ENCODE measurements around the gene ASCC1.
"Not testable (repeated sequence)": the region's sequence is repeated elsewhere in the genome, so short reads cannot be mapped to it uniquely, and the experiment has no call there.

Gene ASCC1

GRCh38 chr10:72219235-72219814 lies 3.2 kb upstream of the ASCC1 start:
- DNase-seq, result no peak

- DNase-seq, result no peak
Observed at GRCh38 chr10:72218726-72219125, 2.6 kb upstream of the ASCC1 start.

DNA sequence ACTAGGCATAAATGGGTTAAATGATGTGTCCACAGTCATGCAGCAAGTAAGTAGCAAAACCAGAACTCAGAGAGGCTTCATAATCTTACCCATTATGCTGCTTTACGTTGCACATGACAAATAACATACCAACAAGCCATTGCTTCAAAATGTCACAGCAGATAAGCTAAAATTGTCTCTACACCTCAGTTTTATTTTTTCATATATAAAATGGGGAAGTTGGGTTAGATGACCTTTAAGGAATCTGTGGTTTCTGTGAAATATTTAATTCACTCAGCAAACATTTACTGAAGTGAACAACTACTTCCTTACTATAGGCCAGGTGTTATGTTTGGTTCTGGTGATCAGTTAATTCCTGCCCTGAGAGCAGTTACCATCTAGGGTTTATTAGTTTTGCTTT lies 2.2 kb upstream of the ASCC1 start:
- no peak for DNase-seq

- not testable (repeated sequence) for DNase-seq
Observed at GRCh38 chr10:72211832-72212231, 4.2 kb downstream of the ASCC1 start.

DNA sequence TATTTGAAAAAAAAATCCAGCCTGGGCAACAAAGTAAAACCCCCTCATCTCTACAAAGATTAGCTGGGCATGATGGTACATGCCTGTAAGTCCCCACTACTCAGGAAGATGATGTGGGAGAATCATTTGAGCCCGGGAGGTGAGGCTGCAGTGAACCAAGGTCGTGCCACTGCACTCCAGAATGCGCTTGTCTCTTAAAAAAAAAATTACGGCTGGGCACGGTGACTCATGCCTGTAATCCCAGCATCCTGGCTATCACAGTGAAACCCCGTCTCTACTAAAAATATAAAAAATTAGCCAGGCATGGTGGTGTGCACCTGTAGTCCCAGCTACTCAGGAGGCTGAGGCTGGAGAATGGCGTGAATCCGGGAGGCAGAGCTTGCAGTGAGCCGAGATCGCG lies 4.7 kb downstream of the ASCC1 start:
- DNase-seq, result not testable (repeated sequence)

- DNase-seq, result not testable (repeated sequence)
Observed at GRCh38 chr10:72208526-72208925, 7.5 kb downstream of the ASCC1 start.

- DNase-seq, result no peak
Observed at GRCh38 chr10:72206511-72207229, 9.4 kb downstream of the ASCC1 start.

- no peak for DNase-seq
Observed at GRCh38 chr10:72204724-72205123, 11.4 kb downstream of the ASCC1 start.

GRCh38 chr10:72204296-72204695 lies 11.8 kb downstream of the ASCC1 start:
- no peak for DNase-seq

DNA sequence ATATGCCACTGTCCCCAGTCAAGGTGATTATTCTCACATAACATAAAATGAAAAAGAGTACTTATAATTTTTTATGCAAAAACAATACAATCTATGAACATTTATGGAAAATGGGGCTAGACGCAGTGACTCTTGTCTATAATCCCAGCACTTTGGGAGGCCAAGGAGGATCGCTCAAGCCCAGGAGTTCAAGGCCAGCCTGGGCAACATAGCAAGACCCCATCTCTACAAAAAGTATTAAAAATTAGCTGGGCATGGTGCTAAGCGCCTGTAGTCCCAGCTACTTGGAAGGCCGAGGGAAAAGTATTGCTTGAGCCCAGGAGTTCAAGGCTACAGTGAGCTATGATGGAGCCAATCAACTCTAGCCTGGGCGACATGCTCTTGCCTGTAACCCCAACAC lies 14.8 kb downstream of the ASCC1 start:
- DNase-seq, result no peak

DNA sequence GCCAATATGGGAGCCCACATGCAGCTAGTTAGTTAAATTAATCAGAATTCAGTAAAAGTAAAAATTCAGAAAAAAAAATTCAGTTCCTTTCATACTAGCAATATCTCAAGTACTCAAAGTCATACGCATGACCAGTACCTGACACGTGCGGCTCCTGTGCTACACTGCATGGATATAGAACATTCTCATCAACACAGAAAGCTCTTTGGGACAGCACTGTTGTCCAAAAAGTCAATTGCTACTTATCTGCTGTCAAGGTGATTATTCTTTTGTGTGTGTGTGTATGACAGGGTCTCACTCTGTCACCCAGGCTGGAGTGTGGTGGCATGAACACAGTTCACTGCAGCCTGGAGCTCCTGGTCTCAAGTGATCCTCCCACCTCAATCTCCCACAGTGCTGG lies 15.2 kb downstream of the ASCC1 start:
- no peak for DNase-seq

DNA sequence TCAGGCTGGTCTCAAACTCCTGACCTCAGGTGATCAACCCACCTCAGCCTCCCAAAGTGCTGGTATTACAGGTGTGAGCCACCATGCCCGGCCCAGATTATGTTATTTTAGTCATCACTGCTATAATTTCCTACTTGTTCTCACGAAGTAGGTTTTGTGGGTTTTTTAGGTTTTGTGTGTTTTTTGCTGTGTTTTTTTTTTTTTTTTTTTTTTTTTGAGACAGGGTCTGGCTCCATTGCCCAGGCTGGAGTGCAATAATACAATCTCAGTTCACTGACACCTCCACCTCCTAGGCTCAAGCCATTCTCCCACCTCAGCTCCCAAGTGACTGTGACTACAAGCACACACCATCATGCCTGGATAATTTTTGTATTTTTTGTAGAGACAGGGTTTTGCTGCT lies 21.1 kb downstream of the ASCC1 start:
- no peak for DNase-seq

DNA sequence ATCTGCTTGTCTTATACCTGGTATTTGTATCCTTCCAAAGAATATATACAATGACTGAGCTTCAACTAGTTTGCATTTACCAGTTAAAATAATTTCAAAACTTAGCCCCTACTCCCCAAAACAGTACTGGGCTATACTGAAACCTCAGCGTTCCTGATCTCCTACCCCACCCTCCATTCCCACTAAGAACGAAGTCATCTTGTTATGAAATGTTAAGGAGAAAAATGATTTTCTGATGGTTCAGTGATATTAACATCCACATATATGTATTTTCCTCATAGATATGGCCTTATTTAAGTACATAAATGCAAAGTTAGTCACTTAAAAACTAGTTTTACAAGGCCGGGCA lies 29.1 kb downstream of the ASCC1 start:
- no peak for DNase-seq

GRCh38 chr10:72186258-72186981 lies 29.7 kb downstream of the ASCC1 start:
- DNase-seq, result no peak

GRCh38 chr10:72184156-72184555 lies 31.9 kb downstream of the ASCC1 start:
- no peak for DNase-seq

- no peak for DNase-seq
Observed at GRCh38 chr10:72177454-72177853, 38.6 kb downstream of the ASCC1 start.

DNA sequence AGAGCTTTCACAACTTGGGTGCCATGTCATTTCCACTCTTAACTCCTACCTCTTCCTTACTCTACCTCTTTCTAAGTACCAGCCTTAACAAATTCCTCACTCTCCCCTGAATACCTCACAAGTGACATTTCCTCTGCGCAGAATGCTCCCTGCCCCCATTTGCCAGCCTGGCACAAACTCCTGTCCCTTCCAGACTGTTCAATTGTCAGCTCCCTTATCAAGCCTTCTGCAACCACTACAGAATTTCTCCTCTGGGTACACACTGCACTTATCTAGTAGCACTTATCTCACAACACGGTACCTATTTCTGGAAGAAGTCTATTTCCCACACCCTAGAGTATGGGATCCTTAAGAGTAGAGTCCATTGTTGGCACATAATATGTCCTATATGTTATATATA lies 39.4 kb downstream of the ASCC1 start:
- DNase-seq, result no peak

DNA sequence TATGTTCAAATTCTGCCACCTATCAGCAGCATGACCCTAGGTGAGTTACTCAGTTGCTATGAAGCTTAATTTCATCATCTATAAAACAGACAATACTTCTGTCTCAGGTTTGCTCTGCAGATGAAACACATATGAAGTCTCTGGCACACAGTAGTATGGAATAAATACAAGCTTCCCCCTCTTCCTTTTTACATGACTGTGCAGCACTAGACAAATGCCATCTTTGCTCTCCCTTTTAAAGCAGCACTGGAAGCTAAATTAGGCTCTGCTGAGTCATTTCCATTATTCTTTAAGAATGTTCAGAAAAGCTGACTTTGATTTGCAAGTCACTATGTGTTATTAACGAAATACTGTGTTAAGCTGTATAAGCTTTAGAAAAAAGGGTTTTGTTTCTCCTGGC lies 40.9 kb downstream of the ASCC1 start:
- no peak for DNase-seq

DNA sequence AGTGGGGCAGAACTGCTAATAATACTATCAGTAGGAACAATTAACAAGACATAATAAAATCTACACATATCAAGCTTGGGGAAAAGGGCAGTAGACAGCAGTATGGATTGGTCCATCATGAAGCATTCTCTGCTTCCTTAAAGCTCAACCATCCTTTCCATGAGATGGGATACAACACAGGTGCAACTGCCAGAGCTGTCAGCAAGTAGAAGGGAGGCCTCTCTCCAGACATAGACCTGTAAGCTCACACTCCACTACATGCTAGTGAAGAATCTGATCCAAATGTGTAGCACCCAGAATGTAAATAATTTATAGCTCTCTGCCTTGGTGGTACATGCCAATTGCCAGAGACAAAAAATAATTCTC lies 41.8 kb downstream of the ASCC1 start:
- no peak for DNase-seq

- DNase-seq, result no peak
Observed at GRCh38 chr10:72173619-72174296, 42.3 kb downstream of the ASCC1 start.

DNA sequence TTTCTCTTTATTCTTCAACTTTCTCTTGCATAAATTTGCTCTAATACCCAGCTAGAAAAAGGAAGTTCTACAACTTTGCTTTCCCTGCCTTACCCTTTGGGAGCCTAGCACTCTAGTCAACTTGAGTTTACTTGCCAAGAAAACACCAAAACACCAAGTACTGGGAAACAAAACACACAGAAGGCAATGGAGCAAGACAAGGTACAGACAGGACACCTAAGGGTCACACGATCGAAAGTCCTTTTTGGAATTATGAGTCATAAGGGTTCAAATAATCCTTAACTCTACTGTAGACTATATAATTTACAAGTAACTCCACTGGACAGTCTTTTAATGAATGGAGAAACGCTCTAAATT lies 42.8 kb downstream of the ASCC1 start:
- no peak for DNase-seq

- no peak for DNase-seq
Observed at GRCh38 chr10:72171175-72171630, 44.9 kb downstream of the ASCC1 start.

GRCh38 chr10:72170733-72171132 lies 45.3 kb downstream of the ASCC1 start:
- DNase-seq, result no peak

GRCh38 chr10:72170263-72170662 lies 45.8 kb downstream of the ASCC1 start:
- no peak for DNase-seq

Data from CD4-positive, alpha-beta T cell treated with Interleukin-10 for 1 hour (primary cell).